WTC11 (cell line): Measurements from ENCODE around the gene DNAJC10. TPM values are rescaled to one million over a fixed set of nuclear protein-coding genes. Genes with fewer than 3 reads are reported as not detected.

Experiments
- ATAC-seq: fragments of 200-7000 bp; cut with Tn5 transposase; 2 replicates; pipeline ENCODE4 v1.10.0; 2021; ENCODE audit warnings: mild to moderate bottlenecking, moderate library complexity
- CTCF ChIA-PET: fragments of 300-600 bp; sonication (Branson Sonifier 250); formaldehyde crosslinking; loops from one replicate; lab custom pipeline; 2021; ENCODE audit warnings: antibody characterized with exemption; lab: Charles Lee
- POLR2A ChIA-PET: fragments of 350-600 bp; sonication (Branson Sonifier 250); formaldehyde crosslinking; loops from one replicate; lab custom pipeline; 2021; ENCODE audit warnings: antibody characterized with exemption; lab: Charles Lee
- DNase-seq: peaks from one replicate; pipeline ENCODE4 v3.0.0; 2021; ENCODE audit warnings: low spot score
- H3K27ac Mint-ChIP-seq: 2 replicates; pipeline ENCODE4 v1.8.0; 2021; ENCODE audit warnings: mixed read lengths
- H3K27me3 Mint-ChIP-seq: 2 replicates; pipeline ENCODE4 v1.8.0; 2021; ENCODE audit warnings: low read depth, mild to moderate bottlenecking, moderate library complexity, mixed read lengths
- H3K36me3 Mint-ChIP-seq: 2 replicates; pipeline ENCODE4 v1.8.0; 2021; ENCODE audit warnings: mixed read lengths
- H3K4me1 Mint-ChIP-seq: 2 replicates; pipeline ENCODE4 v1.8.0; 2022; ENCODE audit warnings: mixed read lengths
- H3K4me3 Mint-ChIP-seq: 2 replicates; pipeline ENCODE4 v1.8.0; 2021; ENCODE audit warnings: mild to moderate bottlenecking, moderate library complexity, mixed read lengths
- H3K9me3 Mint-ChIP-seq: 2 replicates; pipeline ENCODE4 v1.8.0; 2021; ENCODE audit warnings: mixed read lengths
- AR ChIP-seq: fragments of 250-450 bp; sonication (Bioruptor Pico); IDR thresholded peaks from 2 replicates; pipeline ENCODE4 v1.9.0; 2021; ENCODE audit warnings: mild to moderate bottlenecking
- CBFB ChIP-seq: sonication (generic); formaldehyde crosslinking; IDR thresholded peaks from 2 replicates; pipeline ENCODE4 v1.8.1; 2022; ENCODE audit warnings: mild to moderate bottlenecking, low read depth, missing genetic modification reagents
- CREB1 ChIP-seq: sonication (generic); formaldehyde crosslinking; IDR thresholded peaks from 2 replicates; pipeline ENCODE4 v1.8.0; 2023; ENCODE audit warnings: mild to moderate bottlenecking, missing genetic modification reagents
- FOXP4 ChIP-seq: sonication (generic); formaldehyde crosslinking; IDR thresholded peaks from 2 replicates; pipeline ENCODE4 v1.8.0; 2022; ENCODE audit warnings: mild to moderate bottlenecking, missing genetic modification reagents
- HMGA2 ChIP-seq: fragments of 250-450 bp; sonication (Bioruptor Pico); IDR thresholded peaks from 2 replicates; pipeline ENCODE4 v1.4.0; 2021; ENCODE audit warnings: mild to moderate bottlenecking, moderate library complexity
- MAX ChIP-seq: sonication (generic); formaldehyde crosslinking; IDR thresholded peaks from 2 replicates; pipeline ENCODE4 v1.8.0; 2022; ENCODE audit warnings: mild to moderate bottlenecking, missing genetic modification reagents
- NR1H2 ChIP-seq: sonication (generic); formaldehyde crosslinking; IDR thresholded peaks from 2 replicates; pipeline ENCODE4 v1.9.0; 2021; ENCODE audit warnings: mild to moderate bottlenecking, moderate library complexity, missing genetic modification reagents
- RELA ChIP-seq: sonication (generic); formaldehyde crosslinking; IDR thresholded peaks from 2 replicates; pipeline ENCODE4 v1.8.1; 2022; ENCODE audit warnings: missing genetic modification reagents, mild to moderate bottlenecking, borderline replicate concordance
- RORB ChIP-seq: fragments of 250-450 bp; sonication (Bioruptor Pico); IDR thresholded peaks from 2 replicates; pipeline ENCODE4 v1.9.0; 2021; ENCODE audit warnings: mild to moderate bottlenecking
- SMAD4 ChIP-seq: sonication (generic); formaldehyde crosslinking; IDR thresholded peaks from 2 replicates; pipeline ENCODE4 v1.8.0; 2022; ENCODE audit warnings: mild to moderate bottlenecking, missing genetic modification reagents
- ZBTB21 ChIP-seq: sonication (generic); formaldehyde crosslinking; IDR thresholded peaks from 2 replicates; pipeline ENCODE4 v1.8.1; 2023; ENCODE audit warnings: mild to moderate bottlenecking, missing genetic modification reagents, borderline replicate concordance
- ZBTB43 ChIP-seq: sonication (generic); formaldehyde crosslinking; IDR thresholded peaks from 2 replicates; pipeline ENCODE4 v1.8.1; 2023; ENCODE audit warnings: mild to moderate bottlenecking, missing genetic modification reagents
- ZNF121 ChIP-seq: sonication (generic); formaldehyde crosslinking; IDR thresholded peaks from 2 replicates; pipeline ENCODE4 v1.8.0; 2023; ENCODE audit warnings: missing genetic modification reagents
- ZNF263 ChIP-seq: sonication (generic); formaldehyde crosslinking; IDR thresholded peaks from 2 replicates; pipeline ENCODE4 v1.8.1; 2022; ENCODE audit warnings: low read depth, mild to moderate bottlenecking, moderate library complexity, missing genetic modification reagents
- ZNF317 ChIP-seq: sonication (generic); formaldehyde crosslinking; IDR thresholded peaks from 2 replicates; pipeline ENCODE4 v1.8.1; 2023; ENCODE audit warnings: low read depth, mild to moderate bottlenecking, moderate library complexity, missing genetic modification reagents, borderline replicate concordance
- ZNF671 ChIP-seq: fragments of 250-450 bp; sonication (Bioruptor Pico); IDR thresholded peaks from 2 replicates; pipeline ENCODE4 v1.8.0; 2021; ENCODE audit warnings: mild to moderate bottlenecking
- ZSCAN18 ChIP-seq: fragments of 250-450 bp; sonication (Bioruptor Pico); IDR thresholded peaks from 2 replicates; pipeline ENCODE4 v2.1.2; 2022; ENCODE audit warnings: mild to moderate bottlenecking, moderate library complexity
- total RNA-seq: library from RNA; stranded (reverse); gene quantifications from 3 replicates; pipeline ENCODE4 v1.2.3, GENCODE V29; 2021
- TF ChIP-seq, protein P1 (sequence below): fragments of 200-600 bp; IDR thresholded peaks from 2 replicates; pipeline ENCODE4 v1.8.0; 2022; ENCODE audit warnings: antibody characterized with exemption
- TF ChIP-seq, protein P2 (sequence below): fragments of 250-450 bp; sonication (Bioruptor Pico); IDR thresholded peaks from 2 replicates; pipeline ENCODE4 v1.9.0; 2021; ENCODE audit warnings: mild to moderate bottlenecking

Gene DNAJC10
- total RNA-seq, 1 experiment from 2014 or later, result 109 TPM

GRCh38 chr2:182672466-182673165 lies 43.4 kb upstream of the DNAJC10 start (continued):
- TF ChIP-seq AR (CRISPR knock-in tag) (no peak), ZBTB43 (no peak), ZBTB21 (CRISPR knock-in tag) (no peak), RORB (no peak), CBFB (no peak), HMGA2 (CRISPR knock-in tag) (no peak), FOXP4 (no peak), ZNF317 (CRISPR knock-in tag) (no peak), MAX (CRISPR knock-in tag) (no peak), ZNF263 (no peak)
- TF ChIP-seq, protein P1, sequence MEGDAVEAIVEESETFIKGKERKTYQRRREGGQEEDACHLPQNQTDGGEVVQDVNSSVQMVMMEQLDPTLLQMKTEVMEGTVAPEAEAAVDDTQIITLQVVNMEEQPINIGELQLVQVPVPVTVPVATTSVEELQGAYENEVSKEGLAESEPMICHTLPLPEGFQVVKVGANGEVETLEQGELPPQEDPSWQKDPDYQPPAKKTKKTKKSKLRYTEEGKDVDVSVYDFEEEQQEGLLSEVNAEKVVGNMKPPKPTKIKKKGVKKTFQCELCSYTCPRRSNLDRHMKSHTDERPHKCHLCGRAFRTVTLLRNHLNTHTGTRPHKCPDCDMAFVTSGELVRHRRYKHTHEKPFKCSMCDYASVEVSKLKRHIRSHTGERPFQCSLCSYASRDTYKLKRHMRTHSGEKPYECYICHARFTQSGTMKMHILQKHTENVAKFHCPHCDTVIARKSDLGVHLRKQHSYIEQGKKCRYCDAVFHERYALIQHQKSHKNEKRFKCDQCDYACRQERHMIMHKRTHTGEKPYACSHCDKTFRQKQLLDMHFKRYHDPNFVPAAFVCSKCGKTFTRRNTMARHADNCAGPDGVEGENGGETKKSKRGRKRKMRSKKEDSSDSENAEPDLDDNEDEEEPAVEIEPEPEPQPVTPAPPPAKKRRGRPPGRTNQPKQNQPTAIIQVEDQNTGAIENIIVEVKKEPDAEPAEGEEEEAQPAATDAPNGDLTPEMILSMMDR, result no peak

DNA sequence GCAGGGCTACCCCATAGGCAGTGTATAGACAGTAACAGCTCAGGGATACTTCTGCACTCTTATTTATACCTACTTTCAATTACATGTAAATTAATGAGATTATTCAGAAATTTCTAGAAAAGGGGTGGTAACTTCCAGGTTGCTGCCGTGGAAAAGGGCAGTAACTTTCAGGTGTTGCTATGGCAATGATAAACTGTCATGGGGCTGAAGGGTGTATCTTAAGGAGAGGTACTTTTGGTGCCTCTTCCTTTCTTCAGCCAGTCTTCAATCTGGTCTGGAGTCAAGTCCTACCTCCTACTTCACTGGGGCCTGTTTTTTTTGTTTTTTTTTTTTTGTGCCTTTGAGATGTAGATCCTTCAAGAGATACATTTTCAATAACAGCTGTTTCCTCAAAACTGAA lies 35.2 kb upstream of the DNAJC10 start:
- CTCF ChIA-PET, result interaction anchor here (1.3 kb wide), 1 partner anchor 14 kb away, joined by 4 read pairs; no protein-coding TSS in a partner anchor
- Mint-ChIP-seq H3K4me1 (no peaks in the 10 kb centered on the region), H3K36me3 (0 out of 2 replicates have a peak, but pooled peaks cover 4% of the 10 kb centered on the region)

DNA sequence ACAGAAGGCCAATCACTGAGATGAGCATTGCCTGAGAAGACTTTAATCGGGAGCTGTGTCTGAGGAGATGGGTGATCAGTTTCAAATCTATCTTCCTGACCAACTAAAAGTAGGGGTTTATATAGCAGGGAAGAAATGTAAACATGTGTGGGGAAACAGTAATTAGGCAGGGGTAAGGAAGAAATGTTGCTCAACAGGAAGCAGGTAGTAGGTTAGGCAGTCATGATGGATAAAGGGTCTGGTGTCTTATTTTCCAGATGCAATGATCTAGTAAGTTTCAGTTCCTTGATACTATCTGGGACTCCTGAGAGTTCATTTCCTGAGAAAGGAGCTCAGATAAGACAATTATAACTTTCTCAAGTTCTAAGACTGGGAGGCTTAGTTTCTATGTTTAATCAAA lies 33.8 kb upstream of the DNAJC10 start:
- ATAC-seq, result no peak
- Mint-ChIP-seq H3K36me3 (peaks cover 5% of the 10 kb centered on the region; the same call in 1 of the 2 replicates), H3K4me1 (no peaks in the 10 kb centered on the region), H3K27ac (no peak overlapping the region), H3K4me3 (no peak overlapping the region), H3K9me3 (peaks cover 6% of the 10 kb centered on the region), H3K27me3 (no peaks in the 10 kb centered on the region)
- ChIA-PET CTCF (interaction anchor here (0.9 kb wide), 1 partner anchor 15 kb away, joined by 4 read pairs; no protein-coding TSS in a partner anchor), POLR2A (no interaction called here)
- DNase-seq, result no peak
- TF ChIP-seq NR1H2, result no peak
- TF ChIP-seq FOXP4, result no peak
- TF ChIP-seq ZNF671, result no peak
- TF ChIP-seq ZNF121 (CRISPR knock-in tag), result no peak
- TF ChIP-seq SMAD4 (CRISPR knock-in tag), result no peak
- TF ChIP-seq, protein P1, result no peak
- TF ChIP-seq ZSCAN18 (CRISPR knock-in tag), result no peak

More for the DNA sequence above, 35.2 kb upstream of the DNAJC10 start:
- no peaks in the 10 kb centered on the region; the same call in 1 of the 2 replicates for H3K27me3 Mint-ChIP-seq
- TF ChIP-seq, protein P2, sequence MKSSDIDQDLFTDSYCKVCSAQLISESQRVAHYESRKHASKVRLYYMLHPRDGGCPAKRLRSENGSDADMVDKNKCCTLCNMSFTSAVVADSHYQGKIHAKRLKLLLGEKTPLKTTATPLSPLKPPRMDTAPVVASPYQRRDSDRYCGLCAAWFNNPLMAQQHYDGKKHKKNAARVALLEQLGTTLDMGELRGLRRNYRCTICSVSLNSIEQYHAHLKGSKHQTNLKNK (CRISPR knock-in tag), result no peak
- TF ChIP-seq CREB1 (CRISPR knock-in tag) (no peak), RELA (CRISPR knock-in tag) (no peak)
- TF ChIP-seq, all 79 proteins: peak for 0
- ATAC-seq, result no peak
- Mint-ChIP-seq H3K27ac (no peak overlapping the region), H3K4me3 (no peak overlapping the region), H3K9me3 (peaks cover 6% of the 10 kb centered on the region)
- DNase-seq, result no peak
- POLR2A ChIA-PET, result no interaction called here
